ENCODE measurements around the gene AP3B1. TPM values are rescaled to one million over a fixed set of nuclear protein-coding genes. Genes with fewer than 3 reads are reported as not detected.

The AP3B1 gene
- total and polyA plus RNA-seq, 2 experiments from 2014 or later: 29.4 to 41.4 TPM

DNA sequence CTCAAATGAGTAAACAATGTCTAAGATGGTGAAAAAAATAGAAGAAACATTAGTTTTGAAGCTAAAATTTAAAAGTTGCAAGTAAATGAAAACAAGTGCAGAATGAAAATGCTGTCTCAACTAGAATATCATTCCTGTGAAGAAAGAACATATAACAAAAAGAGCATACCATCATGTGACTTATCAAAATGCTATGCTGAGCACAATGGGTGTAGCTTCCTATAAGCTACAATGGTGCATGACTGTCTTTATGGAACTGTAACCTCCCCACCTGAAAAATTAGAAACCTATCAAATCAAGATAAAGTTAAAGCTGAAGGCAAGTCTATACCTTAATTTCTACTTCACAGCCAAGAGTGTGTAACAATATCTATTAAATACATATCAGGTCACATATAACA is 192.0 kb downstream of the AP3B1 start:
- no peak overlapping the region for H3K4me2 ChIP-seq
- H3K4me3 ChIP-seq: no peak overlapping the region
- H3K36me3 ChIP-seq (replicated peaks; ENCODE audit: insufficient read depth, low read depth): no peaks in the 10 kb centered on the region
- no peak for TF ChIP-seq EZH2phosphoT487 (IDR thresholded peaks at IDR 0.05; ENCODE audit: low read depth, severe bottlenecking, unreplicated experiment)
- TF ChIP-seq, protein P1, sequence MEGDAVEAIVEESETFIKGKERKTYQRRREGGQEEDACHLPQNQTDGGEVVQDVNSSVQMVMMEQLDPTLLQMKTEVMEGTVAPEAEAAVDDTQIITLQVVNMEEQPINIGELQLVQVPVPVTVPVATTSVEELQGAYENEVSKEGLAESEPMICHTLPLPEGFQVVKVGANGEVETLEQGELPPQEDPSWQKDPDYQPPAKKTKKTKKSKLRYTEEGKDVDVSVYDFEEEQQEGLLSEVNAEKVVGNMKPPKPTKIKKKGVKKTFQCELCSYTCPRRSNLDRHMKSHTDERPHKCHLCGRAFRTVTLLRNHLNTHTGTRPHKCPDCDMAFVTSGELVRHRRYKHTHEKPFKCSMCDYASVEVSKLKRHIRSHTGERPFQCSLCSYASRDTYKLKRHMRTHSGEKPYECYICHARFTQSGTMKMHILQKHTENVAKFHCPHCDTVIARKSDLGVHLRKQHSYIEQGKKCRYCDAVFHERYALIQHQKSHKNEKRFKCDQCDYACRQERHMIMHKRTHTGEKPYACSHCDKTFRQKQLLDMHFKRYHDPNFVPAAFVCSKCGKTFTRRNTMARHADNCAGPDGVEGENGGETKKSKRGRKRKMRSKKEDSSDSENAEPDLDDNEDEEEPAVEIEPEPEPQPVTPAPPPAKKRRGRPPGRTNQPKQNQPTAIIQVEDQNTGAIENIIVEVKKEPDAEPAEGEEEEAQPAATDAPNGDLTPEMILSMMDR (IDR thresholded peaks at IDR 0.05; ENCODE audit: poor library complexity): no peak
- TF ChIP-seq EZH2 (IDR thresholded peaks at IDR 0.05; ENCODE audit: borderline replicate concordance): no peak
- H3K27ac ChIP-seq: no peak overlapping the region
- no peaks in the 10 kb centered on the region for H3K9me3 ChIP-seq (ENCODE audit: low read depth)
- no peaks in the 10 kb centered on the region for H3K79me2 ChIP-seq
- H4K20me1 ChIP-seq (ENCODE audit: insufficient read depth, poor library complexity, severe bottlenecking): no peaks in the 10 kb centered on the region
- no peak overlapping the region for H2AFZ ChIP-seq
- no peaks in the 10 kb centered on the region for H3K9me2 ChIP-seq (replicated peaks; ENCODE audit: insufficient read depth)
- H3K4me1 ChIP-seq (ENCODE audit: insufficient read depth): no peaks in the 10 kb centered on the region
- H3K27me3 ChIP-seq: no peaks in the 10 kb centered on the region
- DNase-seq (ENCODE audit: low spot score): no peak

DNA sequence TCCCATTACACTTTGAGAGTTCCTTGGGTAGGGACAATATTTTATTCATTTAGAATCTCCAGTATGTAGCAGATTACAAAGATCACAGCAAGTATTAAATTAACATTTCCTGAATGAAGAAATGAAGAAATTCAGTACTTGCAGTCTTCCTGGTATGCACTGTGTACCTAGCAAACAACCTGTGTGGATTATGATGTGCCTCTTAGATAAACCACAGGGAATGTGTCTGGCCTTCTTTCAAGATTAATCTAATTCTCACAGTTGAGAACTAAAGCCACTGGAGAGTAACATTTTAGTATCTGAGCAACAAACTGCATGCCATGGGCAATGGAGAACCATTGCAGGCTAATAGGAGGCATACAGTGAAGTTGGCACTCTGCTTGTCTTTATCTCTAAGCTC is 199.4 kb downstream of the AP3B1 start:
- no peaks in the 10 kb centered on the region for H3K27me3 ChIP-seq
- no peak overlapping the region for H2AFZ ChIP-seq
- no peaks in the 10 kb centered on the region for H3K9me3 ChIP-seq (ENCODE audit: low read depth)
- H3K4me2 ChIP-seq: no peak overlapping the region
- H3K79me2 ChIP-seq: no peaks in the 10 kb centered on the region
- H3K4me3 ChIP-seq: no peak overlapping the region
- no peaks in the 10 kb centered on the region for H4K20me1 ChIP-seq (ENCODE audit: insufficient read depth, poor library complexity, severe bottlenecking)
- no peaks in the 10 kb centered on the region for H3K36me3 ChIP-seq (replicated peaks; ENCODE audit: insufficient read depth, low read depth)
- H3K4me1 ChIP-seq (ENCODE audit: insufficient read depth): no peaks in the 10 kb centered on the region
- no peak overlapping the region for H3K27ac ChIP-seq
- no peaks in the 10 kb centered on the region for H3K9me2 ChIP-seq (replicated peaks; ENCODE audit: insufficient read depth)
- TF ChIP-seq, protein P1 (IDR thresholded peaks at IDR 0.05; ENCODE audit: poor library complexity): no peak
- TF ChIP-seq EZH2phosphoT487 (IDR thresholded peaks at IDR 0.05; ENCODE audit: low read depth, severe bottlenecking, unreplicated experiment): no peak
- DNase-seq (ENCODE audit: low spot score): no peak

DNA sequence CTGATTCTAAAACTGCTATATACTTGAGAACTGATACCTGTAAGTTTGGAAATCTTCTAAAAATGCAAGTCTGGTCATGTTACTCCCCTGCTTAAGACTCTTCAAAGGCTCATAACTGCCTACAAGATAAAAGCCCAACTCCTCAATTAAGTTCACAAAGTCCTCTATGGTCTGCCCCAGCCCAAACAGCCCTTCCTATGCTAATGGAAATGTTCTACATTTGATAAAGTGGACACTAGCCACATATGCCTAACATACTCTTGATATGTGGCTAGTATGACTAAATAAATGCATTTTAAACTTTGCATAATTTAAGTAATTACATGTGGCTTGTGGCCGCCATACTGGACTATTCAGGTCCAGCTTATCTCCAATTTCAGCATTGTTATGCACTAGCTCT is 204.5 kb downstream of the AP3B1 start:
- Histone ChIP-seq H3K9me3 (ENCODE audit: low read depth) (no peaks in the 10 kb centered on the region), H3K4me3 (no peak overlapping the region), H3K27ac (no peak overlapping the region), H2AFZ (no peak overlapping the region), H4K20me1 (ENCODE audit: insufficient read depth, poor library complexity, severe bottlenecking) (no peaks in the 10 kb centered on the region), H3K4me1 (ENCODE audit: insufficient read depth) (no peaks in the 10 kb centered on the region), H3K79me2 (no peaks in the 10 kb centered on the region), H3K27me3 (no peaks in the 10 kb centered on the region), H3K9me2 (replicated peaks; ENCODE audit: insufficient read depth) (no peaks in the 10 kb centered on the region), H3K4me2 (no peak overlapping the region), H3K36me3 (replicated peaks; ENCODE audit: insufficient read depth, low read depth) (no peaks in the 10 kb centered on the region)
- WGBS (ENCODE audit: low lambda C conversion rate, missing lambda C conversion rate): 100% methylated on average over 1 of the region's 1 CpG
- TF ChIP-seq EZH2phosphoT487 (IDR thresholded peaks at IDR 0.05; ENCODE audit: low read depth, severe bottlenecking, unreplicated experiment): no peak
- DNase-seq (ENCODE audit: low spot score): no peak

DNA sequence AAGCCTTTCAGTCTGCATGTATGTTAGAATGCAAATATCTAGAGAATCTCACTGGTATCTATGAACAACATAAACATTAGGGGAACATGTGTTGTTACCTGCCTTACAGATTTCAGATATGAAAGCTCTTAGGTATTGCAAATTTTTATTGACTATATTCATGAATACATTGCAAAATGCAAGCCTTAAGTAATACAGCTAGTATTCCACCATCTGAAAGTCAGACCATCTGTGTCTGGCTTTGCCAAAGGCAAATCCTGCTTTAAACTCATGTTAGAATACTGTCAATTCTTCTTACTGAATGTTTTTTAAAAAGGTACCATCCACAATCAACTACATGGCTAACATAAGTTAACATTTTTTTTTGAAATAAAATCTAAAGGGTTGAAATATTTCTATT is 215.6 kb downstream of the AP3B1 start:
- TF ChIP-seq EZH2 (IDR thresholded peaks at IDR 0.05; ENCODE audit: borderline replicate concordance): no peak
- no peak for TF ChIP-seq EZH2phosphoT487 (IDR thresholded peaks at IDR 0.05; ENCODE audit: low read depth, severe bottlenecking, unreplicated experiment)
- TF ChIP-seq, protein P1 (IDR thresholded peaks at IDR 0.05; ENCODE audit: poor library complexity): no peak
- no peaks in the 10 kb centered on the region for H3K4me1 ChIP-seq (ENCODE audit: insufficient read depth)
- no peaks in the 10 kb centered on the region for H3K36me3 ChIP-seq (replicated peaks; ENCODE audit: insufficient read depth, low read depth)
- no peak overlapping the region for H3K27ac ChIP-seq
- H2AFZ ChIP-seq: no peak overlapping the region
- H3K9me3 ChIP-seq (ENCODE audit: low read depth): no peaks in the 10 kb centered on the region
- H3K9me2 ChIP-seq (replicated peaks; ENCODE audit: insufficient read depth): no peaks in the 10 kb centered on the region
- DNase-seq (ENCODE audit: low spot score): no peak
- H3K27me3 ChIP-seq: no peaks in the 10 kb centered on the region
- H3K4me3 ChIP-seq: no peak overlapping the region
- H3K79me2 ChIP-seq: no peaks in the 10 kb centered on the region
- no peaks in the 10 kb centered on the region for H4K20me1 ChIP-seq (ENCODE audit: insufficient read depth, poor library complexity, severe bottlenecking)
- H3K4me2 ChIP-seq: no peak overlapping the region
